Measurements from ENCODE around the gene PPP6R2. TPM values are rescaled to one million over a fixed set of nuclear protein-coding genes. Genes with fewer than 3 reads are reported as not detected.

The PPP6R2 gene
- total and polyA plus RNA-seq, 2 of the 4 experiments (the other 2 are of a cell fraction) = 49.2 to 51.6 TPM

- intact Hi-C loops (cut with micrococcal nuclease) = no loop called here
- H3K4me3 ChIP-seq (ENCODE audit: insufficient read depth, low read depth, low read length) = no peak overlapping the region
- TF ChIP-seq CTCF (conservative IDR thresholded peaks at IDR 0.05; ENCODE audit: low read depth, low read length) (no peak), CHD1 (IDR thresholded peaks at IDR 0.05; ENCODE audit: low read depth, low read length) (no peak), CEBPB (IDR thresholded peaks at IDR 0.05; ENCODE audit: low read depth, low read length) (no peak), USF2 (IDR thresholded peaks at IDR 0.05; ENCODE audit: low read depth, low read length) (no peak), FOS (IDR thresholded peaks at IDR 0.05; ENCODE audit: low read depth, low read length) (no peak), NFE2L2 (IDR thresholded peaks at IDR 0.05; ENCODE audit: low read depth, low read length) (no peak), POLR2A (IDR thresholded peaks at IDR 0.05; ENCODE audit: low read depth, low read length) (no peak), BHLHE40 (IDR thresholded peaks at IDR 0.05; ENCODE audit: low read depth, low read length) (no peak), ELK1 (IDR thresholded peaks at IDR 0.05; ENCODE audit: borderline replicate concordance, low read depth, low read length) (no peak), RFX5 (IDR thresholded peaks at IDR 0.05; ENCODE audit: low read depth, low read length) (no peak), MAFK (IDR thresholded peaks at IDR 0.05; ENCODE audit: low read depth, low read length) (no peak), MXI1 (IDR thresholded peaks at IDR 0.05; ENCODE audit: borderline replicate concordance, low read depth, low read length) (no peak)
- no TSS peak for BruUV-seq (replicated peaks)
- CTCF ChIA-PET = no interaction called here
- H2BK20ac ChIP-seq (ENCODE audit: low read depth, low read length) = no peak overlapping the region
- no peak for ATAC-seq (ENCODE audit: low read depth)
- WGBS, 2 experiments (ENCODE audit: extremely low coverage in 2 of 2, insufficient read length in 1 of 2) = 81% methylated on average over 6 of the region's 8 CpGs; no CpG with 5 or more reads in 1 of the 2 experiments
- in situ Hi-C loops (cut with MboI; ENCODE audit: low sequenced_read_pairs) = no loop called here
- no peak overlapping the region for H3K14ac ChIP-seq (replicated peaks; ENCODE audit: low read depth, low read length)
- H3K56ac ChIP-seq (ENCODE audit: extremely low read depth, insufficient read depth, low read length) = no peak overlapping the region
- no peaks in the 10 kb centered on the region; the same call in 1 of the 2 replicates for H4K20me1 ChIP-seq (ENCODE audit: insufficient read depth, low read length)
- H3K9me1 ChIP-seq (ENCODE audit: insufficient read depth, low read length) = no peaks in the 10 kb centered on the region; the same call in 1 of the 2 replicates
- H4K5ac ChIP-seq (ENCODE audit: low read depth, low read length) = no peak overlapping the region
- DNase-seq = no peak
- H3K36me3 ChIP-seq (ENCODE audit: control insufficient read depth, insufficient read depth, low read length) = peaks cover 4% of the 10 kb centered on the region; the same call in 1 of the 2 replicates
- no peak overlapping the region for H4K91ac ChIP-seq (ENCODE audit: insufficient read depth, low read depth, low read length)
- no peak overlapping the region for H2AK9ac ChIP-seq (replicated peaks; ENCODE audit: low read depth, low read length, poor library complexity)
- H3K9ac ChIP-seq (ENCODE audit: low read depth, low read length) = no peak overlapping the region
- no peaks in the 10 kb centered on the region for H3K9me3 ChIP-seq (ENCODE audit: control insufficient read depth, insufficient read depth, low read length)
- no peak overlapping the region for H4K8ac ChIP-seq (ENCODE audit: low read depth in 2 of 2, low read length in 2 of 2)
- no peak overlapping the region for H3K18ac ChIP-seq (ENCODE audit: low read depth, low read length)
- no peak overlapping the region for H2BK15ac ChIP-seq (ENCODE audit: low read depth, low read length)
- no peak overlapping the region for H3K27ac ChIP-seq (ENCODE audit: insufficient read depth, low read length)
- H3K4ac ChIP-seq (ENCODE audit: low read depth, low read length) = no peak overlapping the region
- POLR2A ChIA-PET (ENCODE audit: unreplicated experiment) = no interaction called here
- H3K4me1 ChIP-seq (ENCODE audit: control insufficient read depth, insufficient read depth, low read length) = no peaks in the 10 kb centered on the region
- no peak overlapping the region for H3K4me2 ChIP-seq (ENCODE audit: low read depth, low read length)
- peaks cover 0 to 3% of the 10 kb centered on the region in 2 experiments; a peak in 1 of 4 replicates for H3K79me1 ChIP-seq (ENCODE audit: low read depth in 1 of 2, low read length in 2 of 2)
- H2AK5ac ChIP-seq (ENCODE audit: low read depth, low read length) = no peak overlapping the region
- H3K27me3 ChIP-seq (ENCODE audit: control insufficient read depth, insufficient read depth, low read length) = peaks cover 21% of the 10 kb centered on the region
- H2AFZ ChIP-seq (replicated peaks; ENCODE audit: low read length, poor library complexity) = no peak overlapping the region
- no peak overlapping the region for H2BK120ac ChIP-seq (ENCODE audit: low read depth, low read length)
- dilution Hi-C loops (cut with HindIII; ENCODE audit: low sequenced_read_pairs, unreplicated experiment) = no loop called here
- H2BK5ac ChIP-seq (ENCODE audit: low read depth, low read length, poor library complexity, severe bottlenecking) = no peak overlapping the region
- no peak overlapping the region for H3K23ac ChIP-seq (ENCODE audit: low read depth, low read length)
Measured at GRCh38 chr22:50483556-50483955, 140.4 kb downstream of the PPP6R2 start.
